Astrocyte (in vitro differentiated cells and primary cell): Measurements from ENCODE around the gene MAP3K20.

Source experiments
- EZH2 ChIP-seq: IDR thresholded peaks from 2 replicates; pipeline ENCODE4 v1.6.1; 2012; ENCODE audit warnings: mild to moderate bottlenecking, low read length, inconsistent platforms; ENCODE audit not compliant: insufficient read depth
- TF ChIP-seq, protein P1 (sequence below): IDR thresholded peaks from 2 replicates; pipeline ENCODE4 v1.5.1; 2011; ENCODE audit warnings: low read depth, mild to moderate bottlenecking, inconsistent platforms, low read length, moderate library complexity; ENCODE audit not compliant: insufficient read depth

- TF ChIP-seq, protein P1, sequence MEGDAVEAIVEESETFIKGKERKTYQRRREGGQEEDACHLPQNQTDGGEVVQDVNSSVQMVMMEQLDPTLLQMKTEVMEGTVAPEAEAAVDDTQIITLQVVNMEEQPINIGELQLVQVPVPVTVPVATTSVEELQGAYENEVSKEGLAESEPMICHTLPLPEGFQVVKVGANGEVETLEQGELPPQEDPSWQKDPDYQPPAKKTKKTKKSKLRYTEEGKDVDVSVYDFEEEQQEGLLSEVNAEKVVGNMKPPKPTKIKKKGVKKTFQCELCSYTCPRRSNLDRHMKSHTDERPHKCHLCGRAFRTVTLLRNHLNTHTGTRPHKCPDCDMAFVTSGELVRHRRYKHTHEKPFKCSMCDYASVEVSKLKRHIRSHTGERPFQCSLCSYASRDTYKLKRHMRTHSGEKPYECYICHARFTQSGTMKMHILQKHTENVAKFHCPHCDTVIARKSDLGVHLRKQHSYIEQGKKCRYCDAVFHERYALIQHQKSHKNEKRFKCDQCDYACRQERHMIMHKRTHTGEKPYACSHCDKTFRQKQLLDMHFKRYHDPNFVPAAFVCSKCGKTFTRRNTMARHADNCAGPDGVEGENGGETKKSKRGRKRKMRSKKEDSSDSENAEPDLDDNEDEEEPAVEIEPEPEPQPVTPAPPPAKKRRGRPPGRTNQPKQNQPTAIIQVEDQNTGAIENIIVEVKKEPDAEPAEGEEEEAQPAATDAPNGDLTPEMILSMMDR = no peak
- no peak for TF ChIP-seq EZH2
Observed at GRCh38 chr2:173205375-173205774, 129.7 kb downstream of the MAP3K20 start.
